HUES64 (cell line): ENCODE data around the gene KLF14.
"Not testable (repeated sequence)": the region's sequence is repeated elsewhere in the genome, so short reads cannot be mapped to it uniquely, and the experiment has no call there.

ENCODE experiments used
- H3K27ac ChIP-seq: 2 replicates; pipeline ENCODE4 v1.7.0; 2013; ENCODE audit warnings: low read depth, low read length, inconsistent platforms
- H3K27me3 ChIP-seq: 2 replicates; pipeline ENCODE4 v1.6.1; 2013; ENCODE audit warnings: mild to moderate bottlenecking, low read length; ENCODE audit not compliant: insufficient read depth
- H3K36me3 ChIP-seq: 2 replicates; pipeline ENCODE4 v1.6.1; 2013; ENCODE audit warnings: mild to moderate bottlenecking, low read length; ENCODE audit not compliant: insufficient read depth
- H3K4me1 ChIP-seq: 2 replicates; pipeline ENCODE4 v1.6.1; 2013; ENCODE audit warnings: mild to moderate bottlenecking, low read length, moderate library complexity; ENCODE audit not compliant: insufficient read depth
- H3K4me3 ChIP-seq: 2 replicates; pipeline ENCODE4 v1.5.1; 2013; ENCODE audit warnings: mild to moderate bottlenecking, low read length, moderate library complexity
- H3K9ac ChIP-seq: 2 replicates; pipeline ENCODE4 v1.6.1; 2013; ENCODE audit warnings: mild to moderate bottlenecking, low read depth, low read length
- H3K9me3 ChIP-seq: 2 replicates; pipeline ENCODE4 v1.6.1; 2013; ENCODE audit warnings: low read depth, low read length; ENCODE audit not compliant: insufficient read depth
- WGBS: fragments of 150-250, 120-280 bp; methylation state at CpG from one replicate; pipeline ENCODE4 v1.1.7; 2013; ENCODE audit warnings: missing lambda C conversion rate; 5-methylcytosine and 5-hydroxymethylcytosine counted together

Gene KLF14

GRCh38 chr7:130708001-130708400, 26.0 kb downstream of the KLF14 start:
- Histone ChIP-seq H3K4me1 (no peaks in the 10 kb centered on the region), H3K36me3 (no peaks in the 10 kb centered on the region), H3K9ac (no peak overlapping the region), H3K27me3 (no peaks in the 10 kb centered on the region), H3K9me3 (peaks cover 13% of the 10 kb centered on the region), H3K4me3 (no peak overlapping the region), H3K27ac (no peak overlapping the region)
- 97% methylated on average over 4 of the region's 4 CpGs for WGBS

- H3K4me3 ChIP-seq = no peak overlapping the region
- no peaks in the 10 kb centered on the region for H3K27me3 ChIP-seq
- peaks cover 13% of the 10 kb centered on the region for H3K9me3 ChIP-seq
- H3K36me3 ChIP-seq = no peaks in the 10 kb centered on the region
- H3K4me1 ChIP-seq = no peaks in the 10 kb centered on the region
- H3K27ac ChIP-seq = no peak overlapping the region
- no peak overlapping the region for H3K9ac ChIP-seq
- no CpG with 5 or more reads among the region's 1 CpG for WGBS
Observed at GRCh38 chr7:130703851-130704250, 30.2 kb downstream of the KLF14 start.

DNA sequence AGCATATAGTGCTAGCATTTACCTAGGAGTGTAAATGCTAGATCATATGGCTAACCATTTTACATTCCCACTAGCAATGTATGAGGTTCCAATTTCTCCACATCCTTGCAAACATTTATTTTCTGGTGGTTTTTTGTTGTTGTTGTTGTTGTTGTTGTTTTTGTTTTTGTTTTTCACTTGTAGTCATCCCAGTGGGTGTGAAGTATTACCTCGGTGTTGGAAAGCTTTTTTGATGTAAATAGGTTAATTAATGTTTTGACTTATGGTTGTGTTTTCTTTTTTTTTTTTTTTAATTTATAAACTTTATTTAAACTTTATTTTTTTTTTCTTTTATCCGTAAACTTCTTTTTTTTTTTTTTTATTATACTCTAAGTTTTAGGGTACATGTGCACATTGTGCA, 32.4 kb downstream of the KLF14 start:
- Histone ChIP-seq H3K4me1 (no peaks in the 10 kb centered on the region), H3K9ac (no peak overlapping the region), H3K9me3 (peaks cover 8% of the 10 kb centered on the region), H3K4me3 (no peak overlapping the region), H3K27ac (no peak overlapping the region), H3K27me3 (no peaks in the 10 kb centered on the region), H3K36me3 (no peaks in the 10 kb centered on the region)
- WGBS = 100% methylated on average over 1 of the region's 2 CpGs

DNA sequence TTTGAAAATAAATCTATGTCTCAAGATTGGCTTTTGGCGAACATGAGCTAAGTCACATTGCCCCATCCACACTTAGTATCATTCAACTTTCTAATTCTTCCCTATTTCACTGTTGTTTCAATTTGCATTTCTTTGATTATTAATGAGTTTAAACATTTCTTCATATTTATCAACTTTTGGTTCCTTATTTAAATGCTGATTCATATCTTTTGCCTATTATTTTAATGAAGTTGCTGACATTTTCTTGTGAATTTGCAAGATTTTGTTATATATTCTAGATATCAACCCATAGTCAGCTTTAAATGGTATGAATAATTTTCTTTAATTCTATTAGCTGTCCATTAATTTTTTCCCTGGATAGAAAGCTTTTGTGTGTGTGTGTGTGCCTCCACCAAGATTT, 33.2 kb downstream of the KLF14 start:
- no peak overlapping the region for H3K4me3 ChIP-seq
- H3K4me1 ChIP-seq = no peaks in the 10 kb centered on the region
- 100% methylated on average over 1 of the region's 1 CpG for WGBS

DNA sequence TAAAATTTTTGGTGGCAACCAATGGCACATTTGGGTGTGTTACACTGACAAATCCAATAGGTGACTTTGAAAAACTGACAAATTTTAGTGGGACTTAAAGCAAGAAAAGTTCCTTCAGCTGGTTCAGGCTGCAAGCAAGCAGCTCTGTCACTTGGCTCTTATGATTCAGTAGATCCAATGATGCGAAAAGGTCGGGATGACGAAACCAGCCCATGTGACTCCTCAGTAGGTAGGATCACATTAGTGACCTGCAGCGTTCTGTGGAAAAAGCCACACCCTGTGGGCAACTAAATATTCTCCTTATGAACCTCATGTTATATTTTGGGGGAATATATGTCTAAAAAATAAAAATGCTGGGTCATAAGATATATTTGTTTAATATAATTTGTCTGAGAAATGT, 34.3 kb downstream of the KLF14 start:
- Histone ChIP-seq H3K4me1 (no peaks in the 10 kb centered on the region), H3K27ac (no peak overlapping the region), H3K9me3 (no peaks in the 10 kb centered on the region), H3K36me3 (no peaks in the 10 kb centered on the region), H3K9ac (no peak overlapping the region), H3K4me3 (no peak overlapping the region), H3K27me3 (no peaks in the 10 kb centered on the region)
- WGBS = 68% methylated on average over 4 of the region's 4 CpGs

More for the DNA sequence above, 33.2 kb downstream of the KLF14 start:
- Histone ChIP-seq H3K36me3 (no peaks in the 10 kb centered on the region), H3K27ac (no peak overlapping the region), H3K9me3 (no peaks in the 10 kb centered on the region), H3K27me3 (no peaks in the 10 kb centered on the region), H3K9ac (no peak overlapping the region)

DNA sequence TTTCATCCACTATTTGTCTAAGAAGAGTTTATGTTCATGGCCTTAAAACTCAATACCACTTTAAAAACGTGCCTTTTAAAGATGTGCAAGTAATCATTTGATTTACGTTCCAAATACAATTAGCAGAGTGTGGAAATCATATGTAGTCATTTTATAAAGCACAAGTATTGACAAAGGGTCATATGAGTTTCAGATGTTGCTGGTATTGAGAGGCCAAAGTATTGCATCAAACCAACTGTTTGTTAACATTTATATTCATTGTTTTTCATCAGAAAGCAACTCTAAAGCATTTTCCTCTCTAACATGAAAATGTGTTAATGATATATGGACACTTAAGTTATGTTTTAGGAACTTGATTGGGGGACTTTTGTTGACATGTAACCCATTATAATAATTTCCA, 36.2 kb downstream of the KLF14 start:
- Histone ChIP-seq H3K27ac (no peak overlapping the region), H3K9ac (no peak overlapping the region), H3K4me1 (no peaks in the 10 kb centered on the region), H3K4me3 (no peak overlapping the region), H3K36me3 (no peaks in the 10 kb centered on the region), H3K9me3 (no peaks in the 10 kb centered on the region), H3K27me3 (no peaks in the 10 kb centered on the region)
- WGBS = 86% methylated on average over 2 of the region's 2 CpGs

GRCh38 chr7:130695840-130696239, 38.2 kb downstream of the KLF14 start:
- H3K4me3 ChIP-seq = no peak overlapping the region
- H3K9me3 ChIP-seq = peaks cover 13% of the 10 kb centered on the region; the same call in 1 of the 2 replicates
- H3K27ac ChIP-seq = no peak overlapping the region
- no peaks in the 10 kb centered on the region for H3K36me3 ChIP-seq
- H3K9ac ChIP-seq = no peak overlapping the region
- no peaks in the 10 kb centered on the region for H3K4me1 ChIP-seq
- WGBS = 78% methylated on average over 2 of the region's 2 CpGs
- H3K27me3 ChIP-seq = no peaks in the 10 kb centered on the region

DNA sequence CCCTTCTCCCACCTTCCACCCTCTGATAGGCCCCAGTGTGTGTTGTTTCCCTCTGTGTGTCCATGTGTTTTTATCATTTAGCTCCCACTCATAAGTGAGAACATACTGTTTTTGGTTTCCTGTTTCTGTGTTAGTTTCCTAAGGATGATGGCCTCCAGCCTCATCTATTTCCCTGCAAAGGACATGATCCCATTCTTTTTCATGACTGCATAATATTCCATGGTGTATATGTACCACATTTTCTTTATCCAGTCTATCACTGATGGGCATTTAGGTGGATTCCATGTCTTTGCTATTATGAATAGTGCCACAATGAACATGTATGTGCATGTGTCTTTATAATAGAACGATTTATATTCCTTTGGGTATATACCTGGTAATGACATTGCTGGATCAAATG, 41.6 kb downstream of the KLF14 start:
- H3K36me3 ChIP-seq, H3K4me3 ChIP-seq, H3K27ac ChIP-seq, H3K4me1 ChIP-seq, H3K27me3 ChIP-seq, H3K9ac ChIP-seq: not testable (repeated sequence)
- 100% methylated on average over 1 of the region's 1 CpG for WGBS
- H3K9me3 ChIP-seq = peaks cover 39% of the 10 kb centered on the region

- Histone ChIP-seq H3K9ac (no peak overlapping the region), H3K36me3 (no peaks in the 10 kb centered on the region), H3K27me3 (no peaks in the 10 kb centered on the region), H3K4me3 (no peak overlapping the region), H3K27ac (no peak overlapping the region), H3K9me3 (peaks cover 39% of the 10 kb centered on the region), H3K4me1 (no peaks in the 10 kb centered on the region)
- WGBS = 73% methylated on average over 1 of the region's 1 CpG
Observed at GRCh38 chr7:130689683-130690082, 44.3 kb downstream of the KLF14 start.

DNA sequence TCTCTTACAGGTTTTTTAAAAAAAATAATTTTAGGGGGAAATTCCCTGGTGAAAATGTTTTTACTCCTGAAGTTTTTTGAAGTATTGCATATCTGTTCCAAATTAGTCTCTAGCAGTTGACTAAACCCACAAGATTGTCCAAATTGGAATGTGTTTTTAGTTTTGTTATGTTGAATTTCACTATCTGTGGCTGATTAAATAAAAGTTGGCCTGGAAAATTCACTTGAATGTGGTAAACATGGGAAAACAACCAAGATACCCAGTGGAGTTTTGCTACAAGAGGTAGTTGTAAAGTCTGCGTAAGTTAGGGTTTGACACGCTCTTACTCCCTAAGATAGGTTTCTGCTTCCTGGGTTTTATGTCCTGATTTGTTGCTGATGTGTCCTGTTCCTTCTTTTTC, 51.0 kb downstream of the KLF14 start:
- 94% methylated on average over 2 of the region's 2 CpGs for WGBS
- no peak overlapping the region for H3K4me3 ChIP-seq
- H3K27me3 ChIP-seq = 0 out of 2 replicates have a peak, but pooled peaks cover 3% of the 10 kb centered on the region
- H3K9me3 ChIP-seq = 0 out of 2 replicates have a peak, but pooled peaks cover 6% of the 10 kb centered on the region
- H3K4me1 ChIP-seq = no peaks in the 10 kb centered on the region
- H3K27ac ChIP-seq = no peak overlapping the region
- no peaks in the 10 kb centered on the region for H3K36me3 ChIP-seq
- H3K9ac ChIP-seq = no peak overlapping the region
